Spleen (tissue), 7 donors: ENCODE data around the gene CDS2.

ENCODE experiments used
- CTCF ChIP-seq, 11 experiments: fragments of 200-600 bp in 7 of 11; fragments of 450-650 bp in 4 of 11; sonication (generic) in 4 of 11; IDR thresholded peaks in 8 of 11; conservative IDR thresholded peaks in 3 of 11; 1 replicate in 7 of 11; 2 replicates in 4 of 11; pipeline versions ENCODE4 v1.4.0 to v1.8.0; 2016 to 2021; ENCODE audit warnings: antibody characterized with exemption in 11 of 11, inconsistent platforms in 4 of 11, mild to moderate bottlenecking in 1 of 11
- POLR2A ChIP-seq, 3 donors: fragments of 450-650 bp; IDR thresholded peaks; one replicate each; pipeline ENCODE4 v1.5.1; 2017; ENCODE audit warnings: antibody characterized with exemption in 3 of 3, mild to moderate bottlenecking in 1 of 3
- POLR2AphosphoS5 ChIP-seq, 3 donors: sonication (generic); formaldehyde crosslinking; IDR thresholded peaks; one replicate each; pipeline ENCODE4 v1.5.1; 2017; ENCODE audit warnings: antibody characterized with exemption in 3 of 3
- donor health status: DM: no; HTN: no; CAD: no; lungs with moderate emphysema.
- donor health status: DM: no; HTN: no; CAD: no.
- donor health status: DM: no; HTN: no; CAD: no.

GRCh38 chr20:5080384-5080877 lies 46.4 kb upstream of the CDS2 start:
- TF ChIP-seq POLR2A (IDR thresholded peaks at IDR 0.05) = no peak
- peak in 1 of 11 experiments; percentile 13 for TF ChIP-seq CTCF (IDR thresholded peaks at IDR 0.05 in 8 of 11, conservative IDR thresholded peaks at IDR 0.05 in 3 of 11)
- peak; percentile 29 to 71 (median 42) for TF ChIP-seq POLR2AphosphoS5 (IDR thresholded peaks at IDR 0.05)
